Erythroblast (primary cell): Measurements from ENCODE around the gene AP1M1.

Experiments used
- GATA1 ChIP-seq: IDR thresholded peaks from 2 replicates; pipeline ENCODE4 v1.6.1; 2011; ENCODE audit warnings: low read depth, mild to moderate bottlenecking, control low read depth, low read length, moderate library complexity
- POLR2A ChIP-seq: IDR thresholded peaks from 2 replicates; pipeline ENCODE4 v1.6.1; 2011; ENCODE audit warnings: mild to moderate bottlenecking, low read length

GRCh38 chr19:16265890-16266585 lies 68.3 kb downstream of the AP1M1 start:
- TF ChIP-seq POLR2A (no peak), GATA1 (no peak)
